Mononuclear cell (primary cell): ENCODE data around the gene LMX1B. TPM values are rescaled to one million over a fixed set of nuclear protein-coding genes. Genes with fewer than 3 reads are reported as not detected.
"Not testable (repeated sequence)": the region's sequence is repeated elsewhere in the genome, so short reads cannot be mapped to it uniquely, and the experiment has no call there.

ENCODE experiments used
- H3K27me3 ChIP-seq: 2 replicates; pipeline ENCODE4 v1.6.0; 2011; ENCODE audit warnings: low read length, control low read depth; ENCODE audit not compliant: insufficient read depth
- H3K4me1 ChIP-seq: 2 replicates; pipeline ENCODE4 v1.5.1; 2011; ENCODE audit warnings: mild to moderate bottlenecking, low read length, control low read depth; ENCODE audit not compliant: insufficient read depth
- H3K4me3 ChIP-seq: 2 replicates; pipeline ENCODE4 v1.5.1; 2011; ENCODE audit warnings: mild to moderate bottlenecking, low read length, moderate library complexity
- H3K9me3 ChIP-seq: 2 replicates; pipeline ENCODE4 v1.5.1; 2011; ENCODE audit warnings: low read depth, mild to moderate bottlenecking, control low read depth, low read length
- total RNA-seq: library from RNA; depleted of rRNA; stranded (reverse); fragments of >200 nt; gene quantifications from one replicate; pipeline ENCODE4 v1.2.3, GENCODE V29; 2012

Gene LMX1B
- not detected for total RNA-seq

GRCh38 chr9:126613651-126614050, at the start of gene LMX1B:
LMX1B (plus strand) TSS chr9:126613928; CDS start chr9:126614450, 522 bp downstream.
- Histone ChIP-seq H3K27me3 (peaks cover 84% of the 10 kb centered on the region), H3K9me3 (no peaks in the 10 kb centered on the region), H3K4me3 (no peak within 1 kb of the TSS), H3K4me1 (peaks cover 41% of the 10 kb centered on the region)

- Histone ChIP-seq H3K27me3 (no peaks in the 10 kb centered on the region), H3K4me3 (no peak overlapping the region), H3K4me1 (peaks cover 10% of the 10 kb centered on the region), H3K9me3 (no peaks in the 10 kb centered on the region)
Measured at GRCh38 chr9:126564128-126564527, 49.6 kb upstream of the LMX1B start.

GRCh38 chr9:126564716-126565115, 49.0 kb upstream of the LMX1B start:
- Histone ChIP-seq H3K4me3 (no peak overlapping the region), H3K4me1 (peaks cover 10% of the 10 kb centered on the region), H3K9me3 (no peaks in the 10 kb centered on the region), H3K27me3 (no peaks in the 10 kb centered on the region)

DNA sequence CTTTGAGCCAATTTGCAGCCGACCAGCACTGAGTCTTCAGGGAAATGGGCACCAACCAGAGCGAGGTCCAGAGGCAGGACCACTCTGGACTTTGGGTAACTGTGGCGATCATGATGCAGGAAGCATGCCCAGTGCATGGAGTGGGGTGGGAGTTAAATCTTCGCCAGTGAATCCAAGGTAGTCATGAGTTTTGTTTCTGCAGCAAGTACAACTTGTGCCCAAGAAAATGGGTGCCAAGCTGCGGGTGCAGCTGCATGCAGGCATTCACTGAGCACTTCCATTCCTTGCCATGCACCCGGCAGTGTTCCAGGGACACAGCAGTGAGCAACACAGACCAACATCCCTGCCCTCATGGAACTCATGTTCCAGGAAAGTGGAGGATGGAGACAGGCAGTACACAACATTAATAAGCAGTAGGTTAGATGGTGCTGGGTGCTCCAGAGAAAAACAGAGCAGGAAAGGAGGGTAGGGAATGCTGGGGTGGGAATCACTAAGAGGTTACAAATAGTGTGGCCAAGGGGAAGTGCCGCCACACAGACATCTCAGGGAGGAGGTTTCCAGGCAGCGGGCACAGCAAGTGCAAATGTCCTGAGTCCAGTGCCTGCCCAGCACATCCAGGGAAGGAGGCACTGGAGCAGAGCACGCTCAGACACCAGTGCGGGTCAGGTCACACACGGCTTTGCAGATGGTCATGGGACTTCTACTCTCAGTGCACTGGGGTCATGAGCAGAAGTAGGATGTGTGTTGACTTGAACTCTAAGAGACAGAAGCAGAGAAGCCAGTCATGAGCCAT, 48.2 kb upstream of the LMX1B start:
- Histone ChIP-seq H3K9me3 (no peaks in the 10 kb centered on the region), H3K4me1 (peaks cover 10% of the 10 kb centered on the region), H3K27me3 (no peaks in the 10 kb centered on the region), H3K4me3 (no peak overlapping the region)

DNA sequence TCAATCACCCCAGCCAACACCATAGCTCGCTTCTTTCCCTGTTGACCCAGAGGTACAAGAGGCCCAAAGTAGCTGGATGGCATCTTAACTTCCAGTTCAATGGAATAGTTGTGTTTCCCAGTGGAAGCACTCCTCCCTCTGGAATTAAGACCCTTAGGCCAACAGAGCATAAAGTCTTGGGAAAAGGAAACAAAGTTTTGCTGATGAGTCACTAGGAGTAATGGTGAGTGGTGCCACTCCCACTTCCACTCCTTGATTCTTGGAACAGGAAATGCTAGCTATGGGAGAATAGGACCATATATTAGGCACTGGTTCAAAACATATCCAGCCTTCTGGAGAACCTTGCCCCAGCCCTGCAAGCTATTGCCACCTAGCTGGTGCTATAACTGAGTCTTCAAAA, 44.7 kb upstream of the LMX1B start:
- Histone ChIP-seq H3K4me3 (no peak overlapping the region), H3K27me3 (no peaks in the 10 kb centered on the region), H3K9me3 (no peaks in the 10 kb centered on the region), H3K4me1 (no peaks in the 10 kb centered on the region)

DNA sequence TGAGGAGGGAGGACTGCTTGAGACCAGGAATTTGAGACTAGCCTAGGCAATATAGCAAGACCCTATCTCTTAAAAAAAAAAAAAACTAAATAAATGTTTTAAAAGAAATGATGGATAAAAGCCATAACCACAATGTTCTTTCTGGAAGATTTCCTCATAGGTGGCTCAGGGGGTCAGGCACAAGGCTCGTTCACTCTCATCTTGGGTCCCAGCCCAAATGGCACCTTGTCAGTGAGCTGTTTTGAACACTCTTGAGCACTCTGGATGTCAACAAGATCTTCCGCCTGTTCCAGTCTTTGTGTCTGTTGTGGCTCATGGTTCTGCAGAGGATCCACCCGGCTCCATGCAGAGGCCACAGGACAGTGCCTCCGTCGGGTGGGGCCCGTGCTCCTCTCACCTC, 35.7 kb upstream of the LMX1B start:
- Histone ChIP-seq H3K27me3 (no peaks in the 10 kb centered on the region), H3K4me1 (no peaks in the 10 kb centered on the region), H3K4me3 (no peak overlapping the region), H3K9me3 (no peaks in the 10 kb centered on the region)

DNA sequence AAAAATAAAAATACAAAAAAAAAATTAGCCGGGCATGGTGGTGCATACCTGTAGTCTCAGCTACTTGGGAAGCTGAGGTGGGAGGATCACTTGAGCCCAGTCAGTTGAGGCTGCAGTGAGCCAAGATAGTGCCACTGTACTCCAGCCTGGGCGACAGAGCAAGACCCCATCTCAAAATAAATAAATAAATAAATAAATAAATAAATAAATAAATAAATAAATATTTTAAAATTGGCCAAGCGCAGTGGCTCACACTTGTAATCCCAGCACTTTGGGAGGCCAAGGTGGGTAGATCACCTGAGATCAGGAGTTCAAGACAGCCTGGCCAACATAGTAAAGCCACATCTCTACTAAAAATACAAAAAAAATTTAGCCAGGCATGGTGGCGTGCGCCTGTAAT, 33.4 kb upstream of the LMX1B start:
- H3K27me3 ChIP-seq, H3K4me3 ChIP-seq, H3K4me1 ChIP-seq, H3K9me3 ChIP-seq: not testable (repeated sequence)

DNA sequence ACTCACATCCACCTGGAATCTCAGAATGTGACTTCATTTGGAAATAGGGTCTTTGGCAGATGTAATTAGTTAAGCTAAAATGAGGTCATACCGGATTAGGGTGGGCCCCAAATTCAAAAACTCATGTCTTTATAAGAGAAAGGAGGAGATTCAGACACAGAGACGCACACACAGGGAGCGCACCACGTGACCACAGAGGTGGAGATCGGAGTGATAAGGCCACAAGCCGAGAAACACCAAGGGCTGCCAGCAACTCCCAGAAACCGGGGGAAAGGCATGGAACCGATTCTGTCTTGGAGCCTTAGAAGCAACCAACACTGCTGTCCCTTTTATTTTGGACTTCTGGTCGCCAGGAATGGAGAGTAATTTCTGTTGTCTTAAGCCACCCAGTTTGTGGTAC, 31.8 kb upstream of the LMX1B start:
- Histone ChIP-seq H3K9me3 (no peaks in the 10 kb centered on the region), H3K4me1 (no peaks in the 10 kb centered on the region), H3K27me3 (no peaks in the 10 kb centered on the region), H3K4me3 (no peak overlapping the region)

GRCh38 chr9:126582427-126582826, 31.3 kb upstream of the LMX1B start:
- H3K27me3 ChIP-seq: no peaks in the 10 kb centered on the region
- no peaks in the 10 kb centered on the region for H3K9me3 ChIP-seq
- no peak overlapping the region for H3K4me3 ChIP-seq
- H3K4me1 ChIP-seq: no peaks in the 10 kb centered on the region

DNA sequence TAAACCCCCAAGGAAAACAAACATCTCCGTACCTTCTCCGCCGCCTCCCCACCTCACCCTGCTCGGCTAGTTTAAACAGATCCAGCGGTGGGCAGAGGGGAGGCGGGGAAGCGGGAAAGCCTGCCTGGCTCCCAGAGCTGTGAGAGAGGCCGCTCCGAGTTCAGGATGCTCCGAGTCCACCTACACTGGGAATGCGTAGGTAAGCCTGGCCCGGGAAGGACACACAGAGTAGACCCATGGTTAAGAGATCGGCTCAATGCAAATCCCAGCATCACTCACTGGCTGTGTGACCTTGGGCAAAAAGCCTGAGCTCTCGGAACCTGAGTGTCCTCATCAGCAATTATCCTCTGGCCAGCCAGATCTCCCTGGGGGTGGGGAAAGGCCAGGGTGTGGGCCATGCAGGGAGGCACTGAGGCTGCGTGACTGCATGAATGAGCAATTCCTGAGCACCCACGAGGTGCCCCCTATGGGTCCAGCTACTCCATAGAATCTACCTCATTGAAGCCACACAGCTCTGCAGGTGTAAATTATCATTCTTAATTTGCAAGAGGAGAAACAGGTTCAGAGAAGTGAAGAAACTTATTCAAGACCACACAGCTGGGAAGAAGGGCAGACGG, 30.5 kb upstream of the LMX1B start:
- no peaks in the 10 kb centered on the region for H3K9me3 ChIP-seq
- no peaks in the 10 kb centered on the region for H3K4me1 ChIP-seq
- H3K4me3 ChIP-seq: no peak overlapping the region
- H3K27me3 ChIP-seq: no peaks in the 10 kb centered on the region

GRCh38 chr9:126584611-126585010, 29.1 kb upstream of the LMX1B start:
- H3K4me3 ChIP-seq: no peak overlapping the region
- no peaks in the 10 kb centered on the region for H3K27me3 ChIP-seq
- no peaks in the 10 kb centered on the region for H3K4me1 ChIP-seq
- no peaks in the 10 kb centered on the region for H3K9me3 ChIP-seq

DNA sequence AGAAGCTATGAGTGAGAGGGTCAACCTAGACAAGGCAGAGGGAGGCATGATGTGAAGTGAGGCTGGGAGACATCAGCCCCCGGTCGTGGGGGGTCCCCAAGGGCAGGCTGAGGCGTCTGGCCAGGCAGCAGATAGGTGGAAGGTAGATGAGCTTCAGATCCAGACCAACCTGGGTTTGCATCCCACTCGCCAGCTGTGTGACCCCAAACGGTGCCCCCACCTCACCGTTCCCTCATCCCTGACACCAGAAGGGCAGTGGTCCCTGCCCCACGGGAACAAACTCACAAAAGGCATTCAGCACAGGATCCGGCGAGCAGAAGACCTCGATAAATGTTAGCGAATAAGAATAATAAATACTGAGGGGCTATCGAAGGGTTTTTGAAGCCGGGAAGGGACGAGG, 27.5 kb upstream of the LMX1B start:
- Histone ChIP-seq H3K4me3 (no peak overlapping the region), H3K27me3 (peaks cover 3% of the 10 kb centered on the region), H3K4me1 (no peaks in the 10 kb centered on the region), H3K9me3 (no peaks in the 10 kb centered on the region)

DNA sequence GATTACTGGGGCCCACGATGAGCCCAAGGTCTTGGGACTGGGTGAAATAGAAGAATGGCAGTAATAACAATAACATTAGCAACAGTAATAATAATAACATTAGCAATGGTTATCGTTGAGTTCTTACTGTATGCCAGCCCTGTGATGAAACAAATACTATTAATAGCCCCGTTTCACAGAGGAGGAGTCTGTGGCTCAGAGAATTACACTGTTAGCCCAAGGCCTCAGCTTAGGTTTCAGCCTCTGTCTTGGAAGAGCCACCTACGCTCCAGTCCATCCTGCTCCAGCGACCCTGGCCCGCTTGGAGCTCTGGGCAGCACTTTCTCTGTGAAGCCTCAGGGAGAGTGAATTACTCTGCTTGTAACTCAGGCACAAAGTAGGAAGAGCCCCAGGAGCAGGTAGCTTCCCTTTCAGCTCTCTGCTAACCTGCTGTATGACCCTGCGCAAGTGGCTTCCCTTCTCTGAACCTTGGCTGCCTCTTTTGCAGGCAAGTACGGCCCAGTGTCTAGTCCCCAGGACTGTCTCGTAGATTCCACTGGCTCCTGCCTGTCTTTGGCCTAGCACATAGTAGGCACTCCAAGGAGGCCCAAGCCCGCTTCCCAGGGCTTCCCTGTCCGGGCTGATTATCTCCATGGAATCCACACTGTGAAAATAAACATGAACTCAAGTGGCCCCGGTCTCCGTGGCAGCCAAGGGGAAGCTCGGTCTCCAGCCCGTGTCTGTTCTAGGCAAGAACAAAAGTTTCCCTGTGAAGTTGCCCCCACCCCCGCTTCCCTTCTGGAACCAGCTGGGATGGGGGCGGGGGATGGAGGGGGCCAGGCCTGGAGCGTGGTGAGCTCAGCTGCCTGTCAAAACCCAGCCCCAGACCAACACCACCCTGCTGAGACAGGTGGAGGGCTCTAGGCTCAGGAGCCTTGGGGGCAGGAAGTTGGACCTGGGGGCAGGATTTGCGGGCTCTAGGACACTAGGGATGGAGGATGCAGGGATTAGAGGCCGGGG, 26.2 kb upstream of the LMX1B start:
- Histone ChIP-seq H3K4me3 (no peak overlapping the region), H3K4me1 (no peaks in the 10 kb centered on the region), H3K9me3 (no peaks in the 10 kb centered on the region), H3K27me3 (peaks cover 7% of the 10 kb centered on the region)

- no peaks in the 10 kb centered on the region for H3K4me1 ChIP-seq
- no peaks in the 10 kb centered on the region for H3K9me3 ChIP-seq
- peaks cover 13% of the 10 kb centered on the region for H3K27me3 ChIP-seq
- no peak overlapping the region for H3K4me3 ChIP-seq
Measured at GRCh38 chr9:126588491-126589168, 25.1 kb upstream of the LMX1B start.
